Endothelial cell of umbilical vein (primary cell): ENCODE measurements around the gene EPDR1. TPM values are rescaled to one million over a fixed set of nuclear protein-coding genes. Genes with fewer than 3 reads are reported as not detected.

Experiments used
- BruUV-seq: library from RNA; stranded (reverse); fragments of 400-500 nt; replicated peaks from 2 replicates; lab custom pipeline; 2021; lab: Mats Ljungman, UMichigan
- CTCF ChIA-PET: fragments of 300-600, 350-600 bp; sonication (Branson Sonifier 250); formaldehyde crosslinking; loops from one replicate; lab custom pipeline; 2021; ENCODE audit warnings: antibody characterized with exemption, inconsistent platforms; lab: Charles Lee
- POLR2A ChIA-PET: fragments of 300-600, 350-600 bp; sonication (Branson Sonifier 250); formaldehyde crosslinking; loops from one replicate; lab custom pipeline; 2021; ENCODE audit warnings: antibody characterized with exemption, inconsistent platforms; lab: Charles Lee
- DNase-seq: peaks from one replicate; pipeline ENCODE4 v3.0.0-alpha.2; 2011; ENCODE audit warnings: low read depth, low spot score
- FAIRE-seq: peaks from 2 replicates; lab custom pipeline; 2011; peaks lifted over from hg19 to GRCh38; lab: Jason Lieb, UNC
- H2AFZ ChIP-seq: 2 replicates; pipeline ENCODE4 v1.6.0; 2012; ENCODE audit warnings: low read depth, low read length, control low read depth, inconsistent platforms
- H3K27ac ChIP-seq: 2 replicates; pipeline ENCODE4 v1.5.1; 2011; ENCODE audit warnings: low read depth, mild to moderate bottlenecking, control low read depth, low read length, moderate library complexity; ENCODE audit not compliant: insufficient read depth
- H3K27me3 ChIP-seq, 2 experiments: 2 replicates each; pipeline versions ENCODE4 v1.6.0 to v1.6.1; 2011; ENCODE audit warnings: low read length in 2 of 2, mixed read lengths in 1 of 2; ENCODE audit not compliant: control insufficient read depth in 2 of 2, insufficient read depth in 2 of 2
- H3K36me3 ChIP-seq, 2 experiments: 2 replicates in 1 of 2; 3 replicates in 1 of 2; pipeline ENCODE4 v1.5.1; 2011; ENCODE audit warnings: low read length in 2 of 2, mild to moderate bottlenecking in 1 of 2, moderate library complexity in 1 of 2; ENCODE audit not compliant: control insufficient read depth in 2 of 2, insufficient read depth in 2 of 2; ENCODE audit errors: extremely low read depth in 1 of 2
- H3K4me1 ChIP-seq: 3 replicates; pipeline ENCODE4 v1.5.1; 2011; ENCODE audit warnings: mild to moderate bottlenecking, low read length; ENCODE audit not compliant: control insufficient read depth, insufficient read depth; ENCODE audit errors: extremely low read depth
- H3K4me2 ChIP-seq: 2 replicates; pipeline ENCODE4 v1.6.1; 2011; ENCODE audit warnings: low read length, control low read depth, mixed read lengths; ENCODE audit not compliant: insufficient read depth
- H3K4me3 ChIP-seq, 3 experiments: fragments of 200-600 bp in 1 of 3; sonication (generic), shearing (Covaris generic) in 1 of 3; replicated peaks in 1 of 3; 2 replicates each; pipeline ENCODE4 v1.5.1; 2011 to 2016; ENCODE audit warnings: control low read depth in 3 of 3, low read length in 3 of 3, mild to moderate bottlenecking in 2 of 3, inconsistent platforms in 1 of 3, low read depth in 1 of 3, moderate library complexity in 1 of 3; ENCODE audit not compliant: insufficient read depth in 1 of 3
- H3K79me2 ChIP-seq: 2 replicates; pipeline ENCODE4 v1.6.0; 2012; ENCODE audit warnings: low read length, inconsistent platforms; ENCODE audit not compliant: control insufficient read depth, insufficient read depth
- H3K9ac ChIP-seq: replicated peaks from 2 replicates; pipeline ENCODE3; 2011; ENCODE audit warnings: low read length, control low read depth; ENCODE audit not compliant: insufficient read depth; ENCODE audit errors: extremely low read depth
- H3K9me1 ChIP-seq: replicated peaks from 3 replicates; pipeline ENCODE4 v1.6.0; 2011; ENCODE audit warnings: mild to moderate bottlenecking, low read length; ENCODE audit not compliant: control insufficient read depth, insufficient read depth; ENCODE audit errors: extremely low read depth
- H3K9me3 ChIP-seq: replicated peaks from 2 replicates; pipeline ENCODE4 v1.5.1; 2012; ENCODE audit warnings: low read length, inconsistent platforms; ENCODE audit not compliant: control insufficient read depth, insufficient read depth
- H4K20me1 ChIP-seq: replicated peaks from 2 replicates; pipeline ENCODE3; 2011; ENCODE audit warnings: mild to moderate bottlenecking, low read length; ENCODE audit not compliant: control insufficient read depth, insufficient read depth; ENCODE audit errors: extremely low read depth
- CTCF ChIP-seq, 2 donors: IDR thresholded peaks; 1 replicate in 1 of 2; 2 replicates in 1 of 2; pipeline ENCODE4 v1.5.1; 2011; ENCODE audit warnings: low read length in 2 of 2, mild to moderate bottlenecking in 2 of 2, moderate library complexity in 2 of 2, control low read depth in 1 of 2, inconsistent platforms in 1 of 2, low read depth in 1 of 2; ENCODE audit not compliant: insufficient read depth in 1 of 2; ENCODE audit errors: extremely low read depth in 1 of 2
- EZH2 ChIP-seq: IDR thresholded peaks from 2 replicates; pipeline ENCODE4 v1.6.1; 2012; ENCODE audit warnings: borderline replicate concordance, low read depth, mild to moderate bottlenecking, moderate library complexity, low read length, inconsistent platforms; ENCODE audit not compliant: severe bottlenecking
- FOS ChIP-seq: IDR thresholded peaks from 2 replicates; pipeline ENCODE4 v1.6.1; 2011; ENCODE audit warnings: mild to moderate bottlenecking, low read length, moderate library complexity, borderline replicate concordance; ENCODE audit not compliant: insufficient read depth
- GATA2 ChIP-seq: IDR thresholded peaks from 2 replicates; pipeline ENCODE4 v1.7.0; 2011; ENCODE audit warnings: low read depth, mild to moderate bottlenecking, moderate library complexity, mixed read lengths, low read length; ENCODE audit not compliant: insufficient read length, insufficient read depth
- JUN ChIP-seq: IDR thresholded peaks from 2 replicates; pipeline ENCODE4 v1.6.1; 2011; ENCODE audit warnings: borderline replicate concordance, low read depth; ENCODE audit not compliant: insufficient read length, insufficient read depth
- MYC ChIP-seq: IDR thresholded peaks from one replicate; pipeline ENCODE4 v1.6.1; 2011; ENCODE audit warnings: mild to moderate bottlenecking, low read depth, low read length
- POLR2A ChIP-seq: IDR thresholded peaks from 2 replicates; pipeline ENCODE4 v1.6.1; 2012; ENCODE audit warnings: low read depth, mild to moderate bottlenecking, control low read depth, low read length
- POLR2AphosphoS5 ChIP-seq: IDR thresholded peaks from 2 replicates; pipeline ENCODE4 v1.6.1; 2012; ENCODE audit warnings: low read depth, mild to moderate bottlenecking, control low read depth, low read length, moderate library complexity; ENCODE audit not compliant: insufficient read depth
- dilution Hi-C: fragments of 300-500 bp; cut with MboI; formaldehyde crosslinking; loops from one replicate; pipeline ENCODE4 v1.15.0; 2019; ENCODE audit warnings: low sequenced_read_pairs; ENCODE audit not compliant: extremely low pct_ligation_motif_present
- intact Hi-C: fragments of 100-400 bp; cut with micrococcal nuclease; formaldehyde crosslinking; loops from one replicate; pipeline ENCODE4 v1.10.0; 2022
- polyA plus RNA-seq, 4 experiments: library from polyadenylated mRNA; depleted of rRNA in 3 of 4; stranded (reverse) in 3 of 4; unstranded in 1 of 4; fragments of >200 nt; gene quantifications; 2 replicates each; pipeline versions ENCODE4 v1.2.1 to v1.2.3, GENCODE V29; 2011 to 2012; ENCODE audit warnings: missing spikeins in 1 of 4
- total RNA-seq: library from RNA; stranded (reverse); gene quantifications from 2 replicates; pipeline ENCODE4 v1.2.3, GENCODE V29; 2021
- TF ChIP-seq, protein P1 (sequence below): IDR thresholded peaks from 2 replicates; pipeline ENCODE4 v1.6.1; 2011; ENCODE audit not compliant: insufficient read depth, insufficient read length

The EPDR1 gene
- total and polyA plus RNA-seq, 2 donors (not counting 3 experiments of a cell fraction or from before 2014, with no cell fraction given) = 0.40 to 0.66 TPM

GRCh38 chr7:37925620-37926019 is 5.2 kb downstream of the EPDR1 start:
- Histone ChIP-seq H3K9me3 (no peaks in the 10 kb centered on the region), H3K27ac (no peak overlapping the region), H3K79me2 (no peaks in the 10 kb centered on the region), H3K9me1 (no peaks in the 10 kb centered on the region), H4K20me1 (no peaks in the 10 kb centered on the region), H3K4me1 (no peaks in the 10 kb centered on the region), H3K36me3 (no peaks in the 10 kb centered on the region), H3K9ac (no peak overlapping the region), H3K4me2 (no peak overlapping the region), H2AFZ (no peak overlapping the region), H3K27me3 (peaks cover 2 to 13% of the 10 kb centered on the region in 2 experiments), H3K4me3 (no peak overlapping the region)
- no peak for FAIRE-seq
- ChIA-PET CTCF (no interaction called here), POLR2A (no interaction called here)
- no peak for DNase-seq
- TF ChIP-seq GATA2 (no peak), MYC (no peak), FOS (no peak), CTCF (IDR thresholded peaks at IDR 0.05; ENCODE audit: extremely low read depth in 1 of 2, insufficient read depth in 1 of 2, low read depth in 1 of 2, low read length in 2 of 2) (no peak), JUN (no peak), EZH2 (no peak), POLR2AphosphoS5 (no peak), POLR2A (no peak)
- TF ChIP-seq, protein P1, sequence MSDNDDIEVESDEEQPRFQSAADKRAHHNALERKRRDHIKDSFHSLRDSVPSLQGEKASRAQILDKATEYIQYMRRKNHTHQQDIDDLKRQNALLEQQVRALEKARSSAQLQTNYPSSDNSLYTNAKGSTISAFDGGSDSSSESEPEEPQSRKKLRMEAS = no peak
- no TSS peak for BruUV-seq
- dilution Hi-C loops = no loop called here
- intact Hi-C loops = no loop called here
